HCT116 (cell line): Measurements from ENCODE around the gene CDK2AP2. TPM values are rescaled to one million over a fixed set of nuclear protein-coding genes. Genes with fewer than 3 reads are reported as not detected.

Experiments used
- ATAC-seq: fragments of 200-7000 bp; cut with Tn5 transposase; 2 replicates; pipeline ENCODE4 v1.9.1; 2020; ENCODE audit warnings: mild to moderate bottlenecking, moderate library complexity
- BruUV-seq: library from RNA; stranded (reverse); fragments of 400-500 nt; replicated peaks from 2 replicates; lab custom pipeline; 2021; lab: Mats Ljungman, UMichigan
- CTCF ChIA-PET: fragments of 300-600 bp; sonication (Branson Sonifier 250); formaldehyde crosslinking; loops from one replicate; lab custom pipeline; 2021; ENCODE audit warnings: antibody characterized with exemption; lab: Charles Lee
- POLR2A ChIA-PET: fragments of 300-600, 350-600 bp; sonication (Branson Sonifier 250); formaldehyde crosslinking; loops from one replicate; lab custom pipeline; 2021; ENCODE audit warnings: antibody characterized with exemption; lab: Charles Lee
- RAD21 ChIA-PET, 2 experiments: fragments of 300-600 bp; sonication (Branson Sonifier 250); formaldehyde crosslinking; loops; one replicate each; lab custom pipeline; 2023; ENCODE audit warnings: low total read pairs in 2 of 2; ENCODE audit not compliant: uncharacterized antibody in 2 of 2, unreplicated experiment in 2 of 2, low non-redundant PET in 1 of 2; lab: Charles Lee
- DNase-seq: peaks from one replicate; pipeline ENCODE4 v3.0.0-alpha.2; 2010; ENCODE audit warnings: low read depth, low spot score
- H2AFZ ChIP-seq: fragments of 200-600 bp; shearing (Covaris generic), sonication (generic); 2 replicates; pipeline ENCODE4 v1.6.1; 2017; ENCODE audit warnings: low read depth, mixed run types, mixed read lengths, antibody characterized with exemption, low read length; ENCODE audit not compliant: poor library complexity, severe bottlenecking
- H3K27ac ChIP-seq: 2 replicates; pipeline ENCODE4 v1.5.1; 2012; ENCODE audit warnings: low read depth, low read length
- H3K27me3 ChIP-seq: fragments of 200-600 bp; sonication (generic); 2 replicates; pipeline ENCODE4 v1.6.1; 2016; ENCODE audit warnings: mixed run types, low read length, mixed read lengths; ENCODE audit not compliant: insufficient read depth
- H3K36me3 ChIP-seq, 2 experiments: fragments of 200-500 bp in 1 of 2; fragments of 200-600 bp in 1 of 2; sonication (Bioruptor generic) in 1 of 2; sonication (generic) in 1 of 2; 2 replicates each; pipeline versions ENCODE4 v1.5.1 to v1.6.1; 2014 to 2016; ENCODE audit warnings: low read length in 2 of 2, inconsistent platforms in 1 of 2, mixed read lengths in 1 of 2, mixed run types in 1 of 2; ENCODE audit not compliant: insufficient read depth in 2 of 2, control insufficient read depth in 1 of 2
- H3K4me1 ChIP-seq, 2 experiments: fragments of 200-600 bp in 1 of 2; sonication (generic) in 1 of 2; 2 replicates each; pipeline versions ENCODE4 v1.5.1 to v1.6.1; 2012 to 2017; ENCODE audit warnings: low read length in 2 of 2, inconsistent platforms in 1 of 2, mild to moderate bottlenecking in 1 of 2, mixed read lengths in 1 of 2, mixed run types in 1 of 2, moderate library complexity in 1 of 2; ENCODE audit not compliant: insufficient read depth in 2 of 2, control insufficient read depth in 1 of 2
- H3K4me2 ChIP-seq: fragments of 200-600 bp; sonication (generic); 2 replicates; pipeline ENCODE4 v1.6.1; 2017; ENCODE audit warnings: mixed run types, low read length, mixed read lengths
- H3K4me3 ChIP-seq, 2 experiments: fragments of 200-600 bp in 1 of 2; sonication (generic) in 1 of 2; replicated peaks in 1 of 2; 2 replicates each; pipeline ENCODE4 v1.5.1; 2011 to 2016; ENCODE audit warnings: low read length in 2 of 2, control low read depth in 1 of 2, low read depth in 1 of 2, mild to moderate bottlenecking in 1 of 2, mixed read lengths in 1 of 2, mixed run types in 1 of 2
- H3K79me2 ChIP-seq: fragments of 200-600 bp; sonication (generic); 2 replicates; pipeline ENCODE4 v1.6.1; 2017; ENCODE audit warnings: mild to moderate bottlenecking, mixed run types, low read length, moderate library complexity, mixed read lengths; ENCODE audit not compliant: insufficient read depth
- H3K9ac ChIP-seq: fragments of 200-600 bp; sonication (generic); 2 replicates; pipeline ENCODE4 v1.6.1; 2016; ENCODE audit warnings: low read length, mixed read lengths
- H3K9me2 ChIP-seq: fragments of 200-600 bp; sonication (generic), shearing (Covaris generic); 2 replicates; pipeline ENCODE4 v1.6.1; 2017; ENCODE audit warnings: mixed run types, mild to moderate bottlenecking, moderate library complexity; ENCODE audit not compliant: insufficient read depth
- H3K9me3 ChIP-seq, 2 experiments: fragments of 200-500 bp in 1 of 2; fragments of 200-600 bp in 1 of 2; sonication (Bioruptor generic) in 1 of 2; sonication (generic) in 1 of 2; 2 replicates each; pipeline ENCODE4 v1.6.1; 2014 to 2017; ENCODE audit warnings: low read length in 2 of 2, mixed read lengths in 2 of 2, inconsistent platforms in 1 of 2, low read depth in 1 of 2, mild to moderate bottlenecking in 1 of 2, mixed run types in 1 of 2, moderate library complexity in 1 of 2; ENCODE audit not compliant: control insufficient read depth in 1 of 2, insufficient read depth in 1 of 2
- H4K20me1 ChIP-seq: fragments of 200-600 bp; sonication (generic), shearing (Covaris generic); 2 replicates; pipeline ENCODE4 v1.6.1; 2017; ENCODE audit warnings: mixed run types, mild to moderate bottlenecking, moderate library complexity; ENCODE audit not compliant: insufficient read depth
- ATF3 ChIP-seq: IDR thresholded peaks from 2 replicates; pipeline ENCODE4 v1.6.1; 2012
- CBX3 ChIP-seq: IDR thresholded peaks from 2 replicates; pipeline ENCODE4 v1.6.1; 2012; ENCODE audit warnings: low read depth
- CEBPB ChIP-seq: IDR thresholded peaks from 2 replicates; pipeline ENCODE4 v1.6.1; 2012; ENCODE audit warnings: low read depth
- EZH2 ChIP-seq: fragments of 200-600 bp; sonication (generic); IDR thresholded peaks from 2 replicates; pipeline ENCODE4 v1.6.1; 2017; ENCODE audit warnings: antibody characterized with exemption, mixed run types
- POLR2AphosphoS5 ChIP-seq: IDR thresholded peaks from 2 replicates; pipeline ENCODE4 v1.6.1; 2011; ENCODE audit warnings: mild to moderate bottlenecking, low read depth, low read length, moderate library complexity
- SIN3A ChIP-seq: IDR thresholded peaks from 2 replicates; pipeline ENCODE4 v1.6.1; 2012; ENCODE audit warnings: low read depth
- SRF ChIP-seq: IDR thresholded peaks from 2 replicates; pipeline ENCODE4 v1.6.1; 2012; ENCODE audit warnings: low read depth
- ZFX ChIP-seq: fragments of 450-650 bp; IDR thresholded peaks from 2 replicates; pipeline ENCODE4 v1.6.1; 2017
- ZNF274 ChIP-seq: fragments of 200-500 bp; sonication (Bioruptor generic); IDR thresholded peaks from 2 replicates; pipeline ENCODE4 v1.6.1; 2014; ENCODE audit warnings: mild to moderate bottlenecking, low read depth, low read length, inconsistent platforms
- intact Hi-C: fragments of 100-400 bp; cut with micrococcal nuclease; formaldehyde crosslinking; loops from 2 replicates; pipeline ENCODE4 v1.10.0; 2022
- total RNA-seq: library from RNA; stranded (reverse); gene quantifications from one replicate; pipeline ENCODE4 v1.2.1, GENCODE V29; 2021; ENCODE audit not compliant: unreplicated experiment
- TF ChIP-seq, protein P1 (sequence below): IDR thresholded peaks from 2 replicates; pipeline ENCODE4 v1.6.1; 2011; ENCODE audit warnings: mild to moderate bottlenecking, low read length, moderate library complexity; ENCODE audit not compliant: insufficient replicate concordance; ENCODE audit errors: extremely low read depth
- TF ChIP-seq, protein P2 (sequence below), 3 experiments: fragments of 200-600 bp in 1 of 3; sonication (generic) in 1 of 3; IDR thresholded peaks in 2 of 3; conservative IDR thresholded peaks in 1 of 3; 2 replicates each; pipeline ENCODE4 v1.5.1; 2012 to 2017; ENCODE audit warnings: low read depth in 2 of 3, low read length in 2 of 3, antibody characterized with exemption in 1 of 3, borderline replicate concordance in 1 of 3, control low read depth in 1 of 3, mild to moderate bottlenecking in 1 of 3, mixed read lengths in 1 of 3, mixed run types in 1 of 3, moderate library complexity in 1 of 3; ENCODE audit not compliant: insufficient read depth in 1 of 3
- TF ChIP-seq, protein P3 (sequence below): IDR thresholded peaks from 2 replicates; pipeline ENCODE4 v1.6.1; 2012

CDK2AP2 gene
- total RNA-seq, 1 experiment from 2014 or later, result 53.6 TPM

GRCh38 chr11:67522338-67522737, 14.4 kb upstream of the CDK2AP2 start:
- RAD21 ChIA-PET, result no interaction called here
- BruUV-seq, result no TSS peak
- no peak overlapping the region for H3K4me2 ChIP-seq
- H3K9me3 ChIP-seq, result no peaks in the 10 kb centered on the region
- no peak overlapping the region for H3K4me3 ChIP-seq
- POLR2A ChIA-PET, result no interaction called here
- DNase-seq (no peak), ATAC-seq (no peak)
- H3K27me3 ChIP-seq, result no peaks in the 10 kb centered on the region
- no peaks in the 10 kb centered on the region for H4K20me1 ChIP-seq
- no peaks in the 10 kb centered on the region for H3K4me1 ChIP-seq
- no peak overlapping the region for H3K27ac ChIP-seq
- intact Hi-C loops, result no loop called here
- H3K79me2 ChIP-seq, result no peaks in the 10 kb centered on the region
- no peaks in the 10 kb centered on the region for H3K9me2 ChIP-seq
- H3K9ac ChIP-seq, result no peak overlapping the region
- TF ChIP-seq ATF3 (no peak), ZFX (no peak), EZH2 (no peak), SRF (no peak), ZNF274 (no peak), CEBPB (no peak), SIN3A (no peak), CBX3 (no peak), POLR2AphosphoS5 (no peak)
- TF ChIP-seq, protein P1, sequence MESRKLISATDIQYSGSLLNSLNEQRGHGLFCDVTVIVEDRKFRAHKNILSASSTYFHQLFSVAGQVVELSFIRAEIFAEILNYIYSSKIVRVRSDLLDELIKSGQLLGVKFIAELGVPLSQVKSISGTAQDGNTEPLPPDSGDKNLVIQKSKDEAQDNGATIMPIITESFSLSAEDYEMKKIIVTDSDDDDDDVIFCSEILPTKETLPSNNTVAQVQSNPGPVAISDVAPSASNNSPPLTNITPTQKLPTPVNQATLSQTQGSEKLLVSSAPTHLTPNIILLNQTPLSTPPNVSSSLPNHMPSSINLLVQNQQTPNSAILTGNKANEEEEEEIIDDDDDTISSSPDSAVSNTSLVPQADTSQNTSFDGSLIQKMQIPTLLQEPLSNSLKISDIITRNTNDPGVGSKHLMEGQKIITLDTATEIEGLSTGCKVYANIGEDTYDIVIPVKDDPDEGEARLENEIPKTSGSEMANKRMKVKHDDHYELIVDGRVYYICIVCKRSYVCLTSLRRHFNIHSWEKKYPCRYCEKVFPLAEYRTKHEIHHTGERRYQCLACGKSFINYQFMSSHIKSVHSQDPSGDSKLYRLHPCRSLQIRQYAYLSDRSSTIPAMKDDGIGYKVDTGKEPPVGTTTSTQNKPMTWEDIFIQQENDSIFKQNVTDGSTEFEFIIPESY, result no peak
- TF ChIP-seq, protein P2, sequence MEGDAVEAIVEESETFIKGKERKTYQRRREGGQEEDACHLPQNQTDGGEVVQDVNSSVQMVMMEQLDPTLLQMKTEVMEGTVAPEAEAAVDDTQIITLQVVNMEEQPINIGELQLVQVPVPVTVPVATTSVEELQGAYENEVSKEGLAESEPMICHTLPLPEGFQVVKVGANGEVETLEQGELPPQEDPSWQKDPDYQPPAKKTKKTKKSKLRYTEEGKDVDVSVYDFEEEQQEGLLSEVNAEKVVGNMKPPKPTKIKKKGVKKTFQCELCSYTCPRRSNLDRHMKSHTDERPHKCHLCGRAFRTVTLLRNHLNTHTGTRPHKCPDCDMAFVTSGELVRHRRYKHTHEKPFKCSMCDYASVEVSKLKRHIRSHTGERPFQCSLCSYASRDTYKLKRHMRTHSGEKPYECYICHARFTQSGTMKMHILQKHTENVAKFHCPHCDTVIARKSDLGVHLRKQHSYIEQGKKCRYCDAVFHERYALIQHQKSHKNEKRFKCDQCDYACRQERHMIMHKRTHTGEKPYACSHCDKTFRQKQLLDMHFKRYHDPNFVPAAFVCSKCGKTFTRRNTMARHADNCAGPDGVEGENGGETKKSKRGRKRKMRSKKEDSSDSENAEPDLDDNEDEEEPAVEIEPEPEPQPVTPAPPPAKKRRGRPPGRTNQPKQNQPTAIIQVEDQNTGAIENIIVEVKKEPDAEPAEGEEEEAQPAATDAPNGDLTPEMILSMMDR (IDR thresholded peaks at IDR 0.05 in 2 of 3, conservative IDR thresholded peaks at IDR 0.05 in 1 of 3; ENCODE audit: borderline replicate concordance in 1 of 3, insufficient read depth in 1 of 3, low read depth in 2 of 3, low read length in 2 of 3), result no peak
- TF ChIP-seq, protein P3, sequence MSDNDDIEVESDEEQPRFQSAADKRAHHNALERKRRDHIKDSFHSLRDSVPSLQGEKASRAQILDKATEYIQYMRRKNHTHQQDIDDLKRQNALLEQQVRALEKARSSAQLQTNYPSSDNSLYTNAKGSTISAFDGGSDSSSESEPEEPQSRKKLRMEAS, result no peak
- H3K36me3 ChIP-seq, result no peaks in the 10 kb centered on the region
- CTCF ChIA-PET, result no interaction called here
- H2AFZ ChIP-seq, result no peak overlapping the region
